ENCODE measurements around the gene TGM1.

DNA sequence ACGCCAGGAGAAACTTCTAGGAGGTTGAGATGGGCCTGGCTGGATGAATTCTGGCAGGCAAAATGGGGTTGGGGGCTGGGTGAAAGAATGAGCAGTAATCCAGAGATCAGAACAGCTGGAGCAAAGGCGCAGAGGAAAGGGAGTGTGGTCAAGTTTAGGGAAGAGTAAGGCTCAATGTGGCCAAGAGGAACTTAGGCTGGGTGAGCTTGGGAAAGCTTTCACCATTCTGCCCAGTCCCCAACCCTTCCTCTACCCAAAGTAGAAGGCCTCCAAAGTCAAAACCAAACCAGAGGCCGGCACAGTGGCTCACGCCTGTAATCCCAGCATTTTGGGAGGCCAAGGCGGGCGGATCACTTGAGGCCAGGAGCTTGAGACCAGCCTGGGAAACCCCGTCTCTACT is 18.7 kb upstream of the TGM1 start:
- TF ChIP-seq EZH2 (optimal IDR thresholded peaks at IDR 0.05; ENCODE audit: low read depth, low read length) (no peak), EZH2phosphoT487 (IDR thresholded peaks at IDR 0.05; ENCODE audit: low read length) (no peak)
- TF ChIP-seq, protein P1, sequence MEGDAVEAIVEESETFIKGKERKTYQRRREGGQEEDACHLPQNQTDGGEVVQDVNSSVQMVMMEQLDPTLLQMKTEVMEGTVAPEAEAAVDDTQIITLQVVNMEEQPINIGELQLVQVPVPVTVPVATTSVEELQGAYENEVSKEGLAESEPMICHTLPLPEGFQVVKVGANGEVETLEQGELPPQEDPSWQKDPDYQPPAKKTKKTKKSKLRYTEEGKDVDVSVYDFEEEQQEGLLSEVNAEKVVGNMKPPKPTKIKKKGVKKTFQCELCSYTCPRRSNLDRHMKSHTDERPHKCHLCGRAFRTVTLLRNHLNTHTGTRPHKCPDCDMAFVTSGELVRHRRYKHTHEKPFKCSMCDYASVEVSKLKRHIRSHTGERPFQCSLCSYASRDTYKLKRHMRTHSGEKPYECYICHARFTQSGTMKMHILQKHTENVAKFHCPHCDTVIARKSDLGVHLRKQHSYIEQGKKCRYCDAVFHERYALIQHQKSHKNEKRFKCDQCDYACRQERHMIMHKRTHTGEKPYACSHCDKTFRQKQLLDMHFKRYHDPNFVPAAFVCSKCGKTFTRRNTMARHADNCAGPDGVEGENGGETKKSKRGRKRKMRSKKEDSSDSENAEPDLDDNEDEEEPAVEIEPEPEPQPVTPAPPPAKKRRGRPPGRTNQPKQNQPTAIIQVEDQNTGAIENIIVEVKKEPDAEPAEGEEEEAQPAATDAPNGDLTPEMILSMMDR (IDR thresholded peaks at IDR 0.05; ENCODE audit: low read length) = no peak
